Mesenteric fat pad (tissue), 1 donor: Measurements from ENCODE around the gene HCRT. TPM values are rescaled to one million over a fixed set of nuclear protein-coding genes. Genes with fewer than 3 reads are reported as not detected.
"Not testable (repeated sequence)": the region's sequence is repeated elsewhere in the genome, so short reads cannot be mapped to it uniquely, and the experiment has no call there.

ENCODE experiments used
- DNase-seq: peaks from one replicate; pipeline ENCODE4 v3.0.0-alpha.2; 2020; ENCODE audit warnings: low spot score
- long read RNA-seq: library from polyadenylated mRNA; unstranded; transcript quantifications from one replicate; pipeline ENCODE4 v2.0.0, GENCODE V29; 2020
- total RNA-seq: library from RNA; stranded (reverse); fragmentation: NEBNext Ultra II Directional; extraction: Animal tissue kit (Norgen Biotek cat#: 25700); gene quantifications from one replicate; pipeline ENCODE4 v1.2.1, GENCODE V29; 2021
- donor health status: DM: yes; HTN: yes; CAD: no.

HCRT gene
- total RNA-seq, result not detected
- long read RNA-seq, result 0 reads

GRCh38 chr17:42184713-42185620 is at the start of gene HCRT:
Gene HCRT, minus strand, starts transcription at chr17:42185452. Its CDS starts 87 bp downstream, at chr17:42185365.
- no peak for DNase-seq

GRCh38 chr17:42233994-42234393 is 48.7 kb upstream of the HCRT start:
- no peak for DNase-seq

GRCh38 chr17:42233156-42233555 is 47.9 kb upstream of the HCRT start:
- no peak for DNase-seq

- no peak for DNase-seq
Observed at GRCh38 chr17:42230225-42230624, 45.0 kb upstream of the HCRT start.

GRCh38 chr17:42227849-42228700 is 42.8 kb upstream of the HCRT start:
- no peak for DNase-seq

- no peak for DNase-seq
Observed at GRCh38 chr17:42225646-42226045, 40.4 kb upstream of the HCRT start.

GRCh38 chr17:42224651-42225050 is 39.4 kb upstream of the HCRT start:
- no peak for DNase-seq

GRCh38 chr17:42221886-42222745 is 36.9 kb upstream of the HCRT start:
- DNase-seq, result no peak

- DNase-seq, result not testable (repeated sequence)
Observed at GRCh38 chr17:42219280-42219679, 34.0 kb upstream of the HCRT start.

GRCh38 chr17:42214156-42214555 is 28.9 kb upstream of the HCRT start:
- no peak for DNase-seq

- no peak for DNase-seq
Observed at GRCh38 chr17:42212382-42212781, 27.1 kb upstream of the HCRT start.

- not testable (repeated sequence) for DNase-seq
Observed at GRCh38 chr17:42211921-42212341, 26.7 kb upstream of the HCRT start.

- no peak for DNase-seq
Observed at GRCh38 chr17:42210046-42210445, 24.8 kb upstream of the HCRT start.

- DNase-seq, result not testable (repeated sequence)
Observed at GRCh38 chr17:42206153-42206612, 20.9 kb upstream of the HCRT start.

- no peak for DNase-seq
Observed at GRCh38 chr17:42203354-42203753, 18.1 kb upstream of the HCRT start.

- DNase-seq, result no peak
Observed at GRCh38 chr17:42202696-42203095, 17.4 kb upstream of the HCRT start.

- DNase-seq, result no peak
Observed at GRCh38 chr17:42202159-42202558, 16.9 kb upstream of the HCRT start.

GRCh38 chr17:42201458-42201772 is 16.2 kb upstream of the HCRT start:
- no peak for DNase-seq

GRCh38 chr17:42200706-42201457 is 15.6 kb upstream of the HCRT start:
- no peak for DNase-seq

- no peak for DNase-seq
Observed at GRCh38 chr17:42199416-42200011, 14.3 kb upstream of the HCRT start.
